ENCODE results near the gene PDGFD.

PDGFD gene

GRCh38 chr11:104090767-104091166, 73.2 kb downstream of the PDGFD start:
- ChIA-PET POLR2A (ENCODE audit: low non-redundant PET) (no interaction called here), CTCF (interaction anchor here (0.6 kb wide), 2 partner anchors 8 to 9 kb away, joined by 3 to 5 read pairs; no protein-coding TSS in a partner anchor)
- DNase-seq (ENCODE audit: low spot score): no peak
- TF ChIP-seq CTCF (conservative IDR thresholded peaks at IDR 0.05; ENCODE audit: low read depth): no peak
- no peak overlapping the region for H3K27ac ChIP-seq

- CTCF ChIA-PET: interaction anchor here (0.6 kb wide), 1 partner anchor 77 kb away, joined by 3 read pairs; no protein-coding TSS in a partner anchor
- TF ChIP-seq CTCF (conservative IDR thresholded peaks at IDR 0.05; ENCODE audit: low read depth): no peak
- POLR2A ChIA-PET (ENCODE audit: low non-redundant PET): interaction anchor here (0.6 kb wide), 1 partner anchor 199 kb away, joined by 3 read pairs; no protein-coding TSS in a partner anchor
- no peak for DNase-seq (ENCODE audit: low spot score)
- no peak overlapping the region for H3K27ac ChIP-seq
Measured at GRCh38 chr11:104089481-104089880, 74.5 kb downstream of the PDGFD start.

GRCh38 chr11:104086621-104087020, 77.3 kb downstream of the PDGFD start:
- ChIA-PET CTCF (no interaction called here), POLR2A (ENCODE audit: low non-redundant PET) (no interaction called here)
- H3K27ac ChIP-seq: no peak overlapping the region
- DNase-seq (ENCODE audit: low spot score): no peak
- TF ChIP-seq CTCF (conservative IDR thresholded peaks at IDR 0.05; ENCODE audit: low read depth): no peak

- CTCF ChIA-PET: no interaction called here
- no peak for TF ChIP-seq CTCF (conservative IDR thresholded peaks at IDR 0.05; ENCODE audit: low read depth)
- no peak for DNase-seq (ENCODE audit: low spot score)
Measured at GRCh38 chr11:104078995-104079394, 85.0 kb downstream of the PDGFD start.

GRCh38 chr11:104078245-104078644, 85.7 kb downstream of the PDGFD start:
- ChIA-PET CTCF (no interaction called here), POLR2A (ENCODE audit: low non-redundant PET) (no interaction called here)
- no peak overlapping the region for H3K27ac ChIP-seq
- no peak for TF ChIP-seq CTCF (conservative IDR thresholded peaks at IDR 0.05; ENCODE audit: low read depth)
- no peak for DNase-seq (ENCODE audit: low spot score)

More at GRCh38 chr11:104078995-104079394, 85.0 kb downstream of the PDGFD start:
- POLR2A ChIA-PET (ENCODE audit: low non-redundant PET): no interaction called here
- no peak overlapping the region for H3K27ac ChIP-seq

- CTCF ChIA-PET: no interaction called here
- POLR2A ChIA-PET (ENCODE audit: low non-redundant PET): interaction anchor here (0.6 kb wide), 1 partner anchor 95 kb away, joined by 5 read pairs; no protein-coding TSS in a partner anchor
- DNase-seq (ENCODE audit: low spot score): peak; percentile 62
- no peak for TF ChIP-seq CTCF (conservative IDR thresholded peaks at IDR 0.05; ENCODE audit: low read depth)
- H3K27ac ChIP-seq: no peak overlapping the region
Measured at GRCh38 chr11:104076455-104076854, 87.5 kb downstream of the PDGFD start.
